Osteocyte (in vitro differentiated cells): ENCODE data around the gene DNMBP. TPM values are rescaled to one million over a fixed set of nuclear protein-coding genes. Genes with fewer than 3 reads are reported as not detected.

Experiments
- DNase-seq: peaks from one replicate; pipeline ENCODE4 v3.0.0; 2021; ENCODE audit warnings: mixed read lengths; ENCODE audit not compliant: unreplicated experiment; ENCODE audit errors: extremely low spot score
- H3K27ac Mint-ChIP-seq: one replicate; pipeline ENCODE4 v1.8.0; 2021; ENCODE audit warnings: mild to moderate bottlenecking, mixed read lengths; ENCODE audit not compliant: unreplicated experiment
- H3K27me3 Mint-ChIP-seq: one replicate; pipeline ENCODE4 v1.8.0; 2021; ENCODE audit warnings: mixed read lengths; ENCODE audit not compliant: unreplicated experiment
- H3K36me3 Mint-ChIP-seq: one replicate; pipeline ENCODE4 v1.8.0; 2021; ENCODE audit warnings: mixed read lengths; ENCODE audit not compliant: unreplicated experiment
- H3K4me1 Mint-ChIP-seq: one replicate; pipeline ENCODE4 v1.8.0; 2021; ENCODE audit warnings: mixed read lengths; ENCODE audit not compliant: unreplicated experiment
- H3K4me3 Mint-ChIP-seq: one replicate; pipeline ENCODE4 v1.8.0; 2021; ENCODE audit warnings: mild to moderate bottlenecking, moderate library complexity, mixed read lengths; ENCODE audit not compliant: unreplicated experiment
- H3K9me3 Mint-ChIP-seq: one replicate; pipeline ENCODE4 v1.8.0; 2021; ENCODE audit warnings: mixed read lengths; ENCODE audit not compliant: unreplicated experiment
- CTCF ChIP-seq: fragments of 200-600 bp; sonication (generic); IDR thresholded peaks from 2 replicates; pipeline ENCODE4 v1.5.0; 2021; ENCODE audit warnings: antibody characterized with exemption, mild to moderate bottlenecking, moderate library complexity
- total RNA-seq: library from RNA; stranded (reverse); gene quantifications from 2 replicates; pipeline ENCODE4 v1.2.1, GENCODE V29; 2021

The DNMBP gene
- total RNA-seq, 1 donor from 2014 or later = 16.2 TPM

- H3K36me3 Mint-ChIP-seq = no peaks in the 10 kb centered on the region
Observed at GRCh38 chr10:99859585-99859984, 150.2 kb downstream of the DNMBP start.

GRCh38 chr10:99858849-99859248 lies 150.9 kb downstream of the DNMBP start:
- Mint-ChIP-seq H3K27me3 (peaks cover 3% of the 10 kb centered on the region), H3K36me3 (no peaks in the 10 kb centered on the region), H3K9me3 (no peaks in the 10 kb centered on the region), H3K4me1 (no peaks in the 10 kb centered on the region), H3K4me3 (no peak overlapping the region), H3K27ac (no peak overlapping the region)
- TF ChIP-seq CTCF = no peak
- no peak for DNase-seq

More at GRCh38 chr10:99859585-99859984, 150.2 kb downstream of the DNMBP start:
- H3K27ac Mint-ChIP-seq = no peak overlapping the region
- DNase-seq = no peak
- H3K9me3 Mint-ChIP-seq = no peaks in the 10 kb centered on the region
- no peaks in the 10 kb centered on the region for H3K4me1 Mint-ChIP-seq
- no peak overlapping the region for H3K4me3 Mint-ChIP-seq
- peaks cover 3% of the 10 kb centered on the region for H3K27me3 Mint-ChIP-seq
- TF ChIP-seq CTCF = peak; percentile 40

GRCh38 chr10:99855479-99856071 lies 154.2 kb downstream of the DNMBP start:
- Mint-ChIP-seq H3K4me3 (no peak overlapping the region), H3K27me3 (peaks cover 3% of the 10 kb centered on the region), H3K27ac (no peak overlapping the region), H3K9me3 (no peaks in the 10 kb centered on the region), H3K36me3 (no peaks in the 10 kb centered on the region), H3K4me1 (peaks cover 4% of the 10 kb centered on the region)
- DNase-seq = no peak
- no peak for TF ChIP-seq CTCF

GRCh38 chr10:99854860-99855259 lies 154.9 kb downstream of the DNMBP start:
- Mint-ChIP-seq H3K27ac (no peak overlapping the region), H3K4me1 (peaks cover 4% of the 10 kb centered on the region), H3K9me3 (no peaks in the 10 kb centered on the region), H3K36me3 (no peaks in the 10 kb centered on the region), H3K4me3 (no peak overlapping the region), H3K27me3 (peaks cover 3% of the 10 kb centered on the region)
- peak; percentile 65 for TF ChIP-seq CTCF
- DNase-seq = no peak

- H3K9me3 Mint-ChIP-seq = no peaks in the 10 kb centered on the region
- H3K4me3 Mint-ChIP-seq = no peak overlapping the region
- peaks cover 4% of the 10 kb centered on the region for H3K4me1 Mint-ChIP-seq
- no peak for TF ChIP-seq CTCF
- H3K36me3 Mint-ChIP-seq = no peaks in the 10 kb centered on the region
- H3K27me3 Mint-ChIP-seq = peaks cover 3% of the 10 kb centered on the region
- no peak overlapping the region for H3K27ac Mint-ChIP-seq
- DNase-seq = no peak
Observed at GRCh38 chr10:99853655-99854054, 156.1 kb downstream of the DNMBP start.
